Neural progenitor cell (in vitro differentiated cells): ENCODE data around the gene GABBR2. TPM values are rescaled to one million over a fixed set of nuclear protein-coding genes. Genes with fewer than 3 reads are reported as not detected.
"Not testable (repeated sequence)": the region's sequence is repeated elsewhere in the genome, so short reads cannot be mapped to it uniquely, and the experiment has no call there.

Source experiments
- DNase-seq: peaks from one replicate; pipeline ENCODE4 v3.0.0-alpha.2; 2016; ENCODE audit warnings: low spot score
- H2AFZ ChIP-seq: fragments of 200-600 bp; sonication (generic); replicated peaks from 2 replicates; pipeline ENCODE4 v1.6.1; 2016; ENCODE audit warnings: antibody characterized with exemption
- H3F3A ChIP-seq: fragments of 200-600 bp; sonication (generic); 2 replicates; pipeline ENCODE4 v1.6.1; 2016; ENCODE audit warnings: antibody characterized with exemption, low read depth
- H3K27ac ChIP-seq: fragments of 200-600 bp; sonication (generic); 2 replicates; pipeline ENCODE4 v1.5.1; 2016; ENCODE audit warnings: mild to moderate bottlenecking
- H3K27me3 ChIP-seq: fragments of 200-600 bp; sonication (generic); 2 replicates; pipeline ENCODE4 v1.6.1; 2016; ENCODE audit warnings: mild to moderate bottlenecking, moderate library complexity
- H3K36me3 ChIP-seq: fragments of 200-600 bp; sonication (generic); 2 replicates; pipeline ENCODE4 v1.5.1; 2016
- H3K4me1 ChIP-seq: fragments of 200-600 bp; sonication (generic); 2 replicates; pipeline ENCODE4 v1.6.1; 2016; ENCODE audit warnings: mixed run types
- H3K4me2 ChIP-seq: fragments of 200-600 bp; sonication (generic); 2 replicates; pipeline ENCODE4 v1.6.1; 2016
- H3K4me3 ChIP-seq: fragments of 200-600 bp; sonication (generic); 2 replicates; pipeline ENCODE4 v1.5.1; 2016
- H3K79me2 ChIP-seq: fragments of 200-600 bp; sonication (generic); 2 replicates; pipeline ENCODE4 v1.6.1; 2016; ENCODE audit warnings: low read depth
- H3K9ac ChIP-seq: fragments of 200-600 bp; sonication (generic); 2 replicates; pipeline ENCODE4 v1.6.1; 2016
- H3K9me3 ChIP-seq: fragments of 200-600 bp; sonication (generic); 2 replicates; pipeline ENCODE4 v1.5.1; 2016; ENCODE audit warnings: low read depth
- H4K20me1 ChIP-seq: fragments of 200-600 bp; sonication (generic); 2 replicates; pipeline ENCODE4 v1.6.1; 2016; ENCODE audit warnings: low read depth
- H3K27ac Mint-ChIP-seq: 3 replicates; pipeline ENCODE4 v1.8.0; 2021; ENCODE audit warnings: mixed read lengths
- H3K27me3 Mint-ChIP-seq: 2 replicates; pipeline ENCODE4 v1.8.0; 2022; ENCODE audit warnings: low read depth, mild to moderate bottlenecking, inconsistent platforms, moderate library complexity, mixed read lengths; ENCODE audit not compliant: insufficient read depth
- H3K36me3 Mint-ChIP-seq: 3 replicates; pipeline ENCODE4 v1.8.0; 2021; ENCODE audit warnings: mixed read lengths
- H3K4me1 Mint-ChIP-seq: 3 replicates; pipeline ENCODE4 v1.8.0; 2021; ENCODE audit warnings: mixed read lengths
- H3K4me3 Mint-ChIP-seq: 3 replicates; pipeline ENCODE4 v1.8.0; 2021; ENCODE audit warnings: mild to moderate bottlenecking, moderate library complexity, mixed read lengths
- H3K9me3 Mint-ChIP-seq: 3 replicates; pipeline ENCODE4 v1.8.0; 2020; ENCODE audit warnings: mixed read lengths
- EZH2 ChIP-seq: fragments of 200-600 bp; sonication (generic); IDR thresholded peaks from 2 replicates; pipeline ENCODE4 v1.6.1; 2017; ENCODE audit warnings: antibody characterized with exemption, mild to moderate bottlenecking, moderate library complexity
- EZH2phosphoT487 ChIP-seq: fragments of 200-600 bp; sonication (generic); IDR thresholded peaks from 2 replicates; pipeline ENCODE4 v1.6.1; 2017; ENCODE audit warnings: antibody characterized with exemption
- total RNA-seq: library from RNA; depleted of rRNA; stranded (reverse); fragments of >200 nt; gene quantifications from 2 replicates; pipeline ENCODE4 v1.2.3, GENCODE V29; 2015; ENCODE audit warnings: low replicate concordance
- TF ChIP-seq, protein P1 (sequence below): fragments of 200-600 bp; sonication (generic); IDR thresholded peaks from 2 replicates; pipeline ENCODE4 v1.5.1; 2017; ENCODE audit warnings: antibody characterized with exemption, mild to moderate bottlenecking

GABBR2 gene
- total RNA-seq, 1 donor from 2014 or later, result not detected

DNA sequence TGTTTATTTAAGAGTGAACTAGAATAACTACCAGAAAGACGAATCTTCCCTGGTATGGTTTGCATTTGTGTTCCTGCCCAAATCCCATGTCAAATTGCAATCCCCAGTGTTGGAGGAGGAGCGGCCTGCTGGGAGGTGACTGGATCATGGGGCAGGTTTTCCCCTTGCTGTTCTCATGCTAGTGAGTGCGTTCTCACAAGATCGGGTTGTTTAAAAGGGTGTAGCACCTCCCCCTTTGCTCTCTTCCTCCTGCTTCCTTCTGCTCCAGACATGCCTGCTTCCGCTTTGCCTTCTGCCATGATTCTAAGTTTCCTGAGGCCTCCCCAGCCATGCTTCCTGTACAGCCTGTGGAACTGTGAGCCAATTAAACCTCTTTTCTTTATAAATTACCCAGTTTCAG is 242.9 kb downstream of the GABBR2 start:
- no peak overlapping the region for H3K4me3 ChIP-seq
- Mint-ChIP-seq H3K27me3 (peaks cover 3% of the 10 kb centered on the region), H3K4me1 (peaks cover 3% of the 10 kb centered on the region), H3K27ac (no peak overlapping the region), H3K9me3 (peaks cover 30% of the 10 kb centered on the region), H3K36me3 (no peaks in the 10 kb centered on the region), H3K4me3 (no peak overlapping the region)
- H3K27ac ChIP-seq, result no peak overlapping the region
- H3K9me3 ChIP-seq, result peaks cover 14% of the 10 kb centered on the region
- no peaks in the 10 kb centered on the region for H3K27me3 ChIP-seq
- H3K36me3 ChIP-seq, result no peaks in the 10 kb centered on the region
- H3F3A ChIP-seq, result no peaks in the 10 kb centered on the region
- no peaks in the 10 kb centered on the region for H4K20me1 ChIP-seq
- DNase-seq, result no peak
- H2AFZ ChIP-seq, result no peak overlapping the region
- TF ChIP-seq, protein P1, sequence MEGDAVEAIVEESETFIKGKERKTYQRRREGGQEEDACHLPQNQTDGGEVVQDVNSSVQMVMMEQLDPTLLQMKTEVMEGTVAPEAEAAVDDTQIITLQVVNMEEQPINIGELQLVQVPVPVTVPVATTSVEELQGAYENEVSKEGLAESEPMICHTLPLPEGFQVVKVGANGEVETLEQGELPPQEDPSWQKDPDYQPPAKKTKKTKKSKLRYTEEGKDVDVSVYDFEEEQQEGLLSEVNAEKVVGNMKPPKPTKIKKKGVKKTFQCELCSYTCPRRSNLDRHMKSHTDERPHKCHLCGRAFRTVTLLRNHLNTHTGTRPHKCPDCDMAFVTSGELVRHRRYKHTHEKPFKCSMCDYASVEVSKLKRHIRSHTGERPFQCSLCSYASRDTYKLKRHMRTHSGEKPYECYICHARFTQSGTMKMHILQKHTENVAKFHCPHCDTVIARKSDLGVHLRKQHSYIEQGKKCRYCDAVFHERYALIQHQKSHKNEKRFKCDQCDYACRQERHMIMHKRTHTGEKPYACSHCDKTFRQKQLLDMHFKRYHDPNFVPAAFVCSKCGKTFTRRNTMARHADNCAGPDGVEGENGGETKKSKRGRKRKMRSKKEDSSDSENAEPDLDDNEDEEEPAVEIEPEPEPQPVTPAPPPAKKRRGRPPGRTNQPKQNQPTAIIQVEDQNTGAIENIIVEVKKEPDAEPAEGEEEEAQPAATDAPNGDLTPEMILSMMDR, result no peak
- no peak for TF ChIP-seq EZH2phosphoT487
- no peak for TF ChIP-seq EZH2
- no peak overlapping the region for H3K4me2 ChIP-seq
- no peak overlapping the region for H3K9ac ChIP-seq
- H3K79me2 ChIP-seq, result no peaks in the 10 kb centered on the region
- no peaks in the 10 kb centered on the region for H3K4me1 ChIP-seq

DNA sequence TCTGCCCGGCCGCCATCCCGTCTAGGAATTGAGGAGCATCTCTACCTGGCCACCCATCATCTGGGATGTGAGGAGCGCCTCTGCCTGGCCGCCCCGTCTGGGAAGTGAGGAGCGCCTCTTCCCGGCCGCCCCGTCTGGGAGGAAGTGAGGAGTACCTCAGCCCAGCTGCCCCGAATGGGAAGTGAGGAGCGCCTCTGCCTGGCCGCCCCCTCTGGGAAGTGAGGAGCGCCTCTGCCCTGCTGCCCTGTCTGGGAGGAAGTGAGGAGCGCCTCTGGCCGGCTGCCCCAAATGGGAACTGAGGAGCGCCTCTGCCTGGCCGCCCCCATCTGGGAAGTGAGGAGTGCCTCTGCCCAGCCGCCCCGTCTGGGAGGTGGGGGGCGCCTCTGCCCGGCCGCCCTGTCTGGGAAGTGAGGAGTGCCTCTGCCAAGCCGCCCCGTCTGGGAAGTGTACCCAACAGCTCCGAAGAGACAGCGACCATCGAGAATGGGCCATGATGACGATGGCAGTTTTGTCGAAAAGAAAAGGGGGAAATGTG is 244.5 kb downstream of the GABBR2 start:
- not testable (repeated sequence) for H3K4me2 ChIP-seq, H3K27ac ChIP-seq, H3K27me3 Mint-ChIP-seq, H3K36me3 Mint-ChIP-seq, H3K9ac ChIP-seq, H3K4me1 ChIP-seq, H3K4me3 Mint-ChIP-seq, H3K36me3 ChIP-seq, H3K27me3 ChIP-seq, H3K4me3 ChIP-seq, H3K79me2 ChIP-seq, DNase-seq, H3F3A ChIP-seq, H4K20me1 ChIP-seq, H3K4me1 Mint-ChIP-seq, H2AFZ ChIP-seq, H3K27ac Mint-ChIP-seq
- peaks cover 17% of the 10 kb centered on the region for H3K9me3 ChIP-seq
- H3K9me3 Mint-ChIP-seq, result peaks cover 39% of the 10 kb centered on the region

DNA sequence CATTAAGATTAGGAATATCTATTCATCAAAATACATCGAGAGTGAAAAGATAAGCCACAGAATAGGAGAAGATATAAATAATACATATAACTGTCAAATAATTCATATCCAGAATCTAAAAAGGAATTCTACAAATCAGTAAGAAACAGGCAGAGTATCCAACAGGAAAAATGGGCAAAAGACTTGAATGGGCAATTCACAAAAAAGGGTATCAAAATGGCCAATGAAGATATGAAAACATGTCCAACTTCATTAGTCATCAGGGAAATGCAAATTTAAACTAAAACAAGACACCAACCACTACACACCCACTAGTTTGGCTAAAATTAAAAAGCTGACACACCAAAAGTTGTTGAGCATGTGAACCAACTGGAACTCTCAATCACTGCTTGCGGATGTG is 246.4 kb downstream of the GABBR2 start:
- Histone ChIP-seq H3K4me3 (no peak overlapping the region), H3K27me3 (no peaks in the 10 kb centered on the region), H3K4me2 (no peak overlapping the region), H3K36me3 (no peaks in the 10 kb centered on the region), H3K27ac (no peak overlapping the region), H3K4me1 (no peaks in the 10 kb centered on the region), H3F3A (no peaks in the 10 kb centered on the region), H2AFZ (no peak overlapping the region), H3K79me2 (no peaks in the 10 kb centered on the region), H4K20me1 (no peaks in the 10 kb centered on the region), H3K9ac (no peak overlapping the region), H3K9me3 (peaks cover 17% of the 10 kb centered on the region)
- TF ChIP-seq, protein P1, result no peak
- TF ChIP-seq EZH2phosphoT487 (no peak), EZH2 (no peak)
- Mint-ChIP-seq H3K27me3 (no peaks in the 10 kb centered on the region), H3K4me1 (peaks cover 3% of the 10 kb centered on the region), H3K27ac (no peak overlapping the region), H3K36me3 (no peaks in the 10 kb centered on the region), H3K9me3 (peaks cover 42% of the 10 kb centered on the region), H3K4me3 (no peak overlapping the region)
- no peak for DNase-seq

DNA sequence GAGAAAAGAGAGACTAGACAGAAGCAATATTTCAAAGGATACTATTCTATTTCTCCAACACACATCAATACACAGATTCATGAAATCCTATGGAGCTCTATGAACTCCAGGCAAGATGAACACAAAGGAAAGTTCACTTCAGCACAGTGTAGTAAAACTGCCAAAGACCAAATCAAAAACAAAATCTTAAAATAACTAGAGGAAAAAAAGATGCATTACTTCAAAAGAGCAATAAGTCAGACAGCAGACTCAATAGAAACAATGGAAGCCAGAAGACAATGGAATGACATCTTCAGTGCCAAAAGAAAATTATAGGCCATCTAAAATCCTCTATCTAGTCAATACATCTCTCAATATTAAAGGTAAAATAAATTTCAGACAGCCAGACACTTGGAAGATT is 248.0 kb downstream of the GABBR2 start:
- H2AFZ ChIP-seq, result no peak overlapping the region
- H3K4me2 ChIP-seq, result no peak overlapping the region
- H4K20me1 ChIP-seq, result no peaks in the 10 kb centered on the region
- H3K9me3 Mint-ChIP-seq, result peaks cover 39% of the 10 kb centered on the region
- H3K27ac ChIP-seq, result no peak overlapping the region
- H3K4me3 Mint-ChIP-seq, result no peak overlapping the region
- TF ChIP-seq EZH2, result no peak
- TF ChIP-seq EZH2phosphoT487, result no peak
- TF ChIP-seq, protein P1, result no peak
- H3F3A ChIP-seq, result no peaks in the 10 kb centered on the region
- H3K4me3 ChIP-seq, result no peak overlapping the region
- H3K27ac Mint-ChIP-seq, result no peak overlapping the region
- H3K79me2 ChIP-seq, result no peaks in the 10 kb centered on the region
- no peaks in the 10 kb centered on the region for H3K27me3 ChIP-seq
- H3K9me3 ChIP-seq, result peaks cover 17% of the 10 kb centered on the region
- H3K9ac ChIP-seq, result no peak overlapping the region
- H3K4me1 ChIP-seq, result no peaks in the 10 kb centered on the region
- no peaks in the 10 kb centered on the region for H3K36me3 ChIP-seq
- H3K27me3 Mint-ChIP-seq, result peaks cover 2% of the 10 kb centered on the region
- peaks cover 4% of the 10 kb centered on the region for H3K4me1 Mint-ChIP-seq
- H3K36me3 Mint-ChIP-seq, result no peaks in the 10 kb centered on the region
- no peak for DNase-seq
